Inflammatory macrophage (primary cell): ENCODE measurements around the gene NEK6.

Experiments used
- DNase-seq, 2 donors: peaks; one replicate each; pipeline ENCODE4 v3.0.0-alpha.2; 2020 to 2022

NEK6 gene

DNA sequence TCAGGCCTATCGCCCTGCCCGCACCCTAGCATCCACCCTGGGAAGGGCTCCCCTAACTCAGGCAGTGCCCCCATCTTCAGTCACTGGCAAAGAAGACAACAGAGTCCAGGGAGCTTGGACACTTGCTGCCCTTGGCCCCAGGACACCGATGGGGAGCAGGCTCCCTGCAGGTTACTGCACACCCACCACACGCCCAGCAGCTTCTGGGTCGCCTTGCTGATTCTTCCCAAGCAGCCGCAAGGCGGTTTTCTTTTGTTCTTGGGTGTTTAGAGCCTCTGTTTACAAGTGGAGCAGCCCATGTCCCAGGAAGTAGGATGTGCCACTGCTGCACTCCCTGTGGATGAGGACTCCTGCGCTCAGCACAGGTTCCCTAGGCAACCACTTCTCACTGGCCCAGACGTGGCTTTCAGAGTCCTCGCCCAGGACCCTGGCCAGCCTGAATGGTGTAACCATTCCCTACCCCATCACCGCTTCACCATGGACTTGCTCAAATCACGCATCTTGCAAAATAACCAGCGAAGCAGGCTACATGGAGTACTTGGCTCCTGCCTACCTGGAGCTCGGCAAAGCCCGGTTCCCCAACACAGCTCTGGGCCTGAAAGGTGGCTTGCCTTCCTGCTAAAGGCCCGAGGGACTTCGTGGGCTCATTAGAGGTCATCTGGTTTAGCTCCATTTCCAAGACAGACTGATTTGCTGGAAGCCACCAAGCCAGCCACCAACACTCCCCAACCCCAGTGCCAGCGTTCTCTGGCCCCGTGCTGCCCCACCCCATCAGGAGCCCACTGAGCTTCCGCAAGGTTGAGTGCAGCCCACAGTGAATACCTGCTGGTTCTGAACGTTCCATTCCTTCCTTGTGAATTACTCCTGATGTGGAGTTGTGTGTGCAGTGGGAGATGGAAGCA lies 97.5 kb downstream of the NEK6 start:
- no peak for DNase-seq

DNA sequence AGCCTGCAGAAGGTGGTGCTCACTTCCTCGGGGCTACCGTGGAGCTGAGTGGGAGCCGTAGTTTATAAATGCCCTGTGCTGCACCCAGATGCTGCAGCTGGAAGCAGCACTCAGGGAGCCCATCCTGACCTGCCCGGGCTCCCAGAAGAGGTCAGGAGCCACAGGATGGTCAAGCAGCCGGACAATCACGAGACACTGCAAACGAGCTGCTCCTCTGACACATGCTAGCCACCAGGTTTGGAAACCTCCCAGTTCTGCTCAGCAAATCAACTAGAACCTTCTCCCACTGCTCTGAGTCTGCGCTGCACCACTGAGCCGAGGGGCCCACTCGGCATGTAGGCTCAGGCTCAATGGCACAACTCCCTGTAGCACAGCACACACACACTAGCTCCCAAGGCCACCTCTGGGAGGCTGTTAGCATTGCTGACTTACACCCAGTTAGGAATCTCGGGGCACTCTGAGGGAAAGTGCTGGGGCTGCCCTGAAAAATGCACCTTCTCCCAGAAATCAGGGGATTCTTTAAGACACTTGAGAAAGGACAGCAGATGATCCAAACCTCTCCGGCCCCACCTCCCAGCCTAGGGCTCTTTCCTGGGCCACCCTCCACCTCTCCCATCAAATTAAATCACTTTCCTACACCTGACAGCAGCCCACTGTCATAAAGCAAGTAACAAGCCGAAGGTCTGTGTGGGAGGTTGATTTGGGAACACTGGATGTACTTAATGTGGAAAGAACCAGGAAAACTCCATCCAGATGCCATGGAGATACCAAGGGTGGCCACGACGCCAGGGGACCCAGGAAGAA lies 98.4 kb downstream of the NEK6 start:
- DNase-seq = no peak

DNA sequence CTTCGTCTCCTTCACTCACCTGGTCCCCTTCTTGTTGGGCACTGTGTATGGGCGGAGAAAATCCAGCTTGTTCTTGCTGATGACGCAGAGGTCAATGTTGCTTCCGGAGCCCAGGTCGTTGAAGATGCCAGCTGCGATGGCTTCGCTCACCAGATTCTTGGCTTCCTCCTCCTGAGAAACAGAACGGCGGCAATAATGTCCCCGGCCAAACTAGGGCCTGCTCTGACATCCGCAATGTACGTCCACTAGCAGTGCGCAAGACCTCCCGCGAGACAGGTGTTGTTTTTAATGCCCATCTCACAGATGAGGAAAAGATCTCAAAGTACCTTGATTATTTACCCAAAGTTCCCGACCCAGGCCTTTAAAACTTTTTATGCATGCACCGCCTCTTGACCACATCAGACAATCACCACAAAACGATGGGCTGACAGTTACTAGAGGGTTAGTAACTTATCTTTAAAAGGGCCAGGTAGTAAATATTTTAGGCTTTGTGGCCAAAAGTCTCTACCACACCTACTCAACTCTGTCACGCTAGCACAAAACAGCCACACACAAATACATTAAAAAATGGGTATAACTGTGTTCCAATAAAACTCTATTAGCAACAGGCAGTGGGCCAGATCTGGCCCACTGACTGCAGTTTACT lies 99.1 kb downstream of the NEK6 start:
- DNase-seq = no peak

DNA sequence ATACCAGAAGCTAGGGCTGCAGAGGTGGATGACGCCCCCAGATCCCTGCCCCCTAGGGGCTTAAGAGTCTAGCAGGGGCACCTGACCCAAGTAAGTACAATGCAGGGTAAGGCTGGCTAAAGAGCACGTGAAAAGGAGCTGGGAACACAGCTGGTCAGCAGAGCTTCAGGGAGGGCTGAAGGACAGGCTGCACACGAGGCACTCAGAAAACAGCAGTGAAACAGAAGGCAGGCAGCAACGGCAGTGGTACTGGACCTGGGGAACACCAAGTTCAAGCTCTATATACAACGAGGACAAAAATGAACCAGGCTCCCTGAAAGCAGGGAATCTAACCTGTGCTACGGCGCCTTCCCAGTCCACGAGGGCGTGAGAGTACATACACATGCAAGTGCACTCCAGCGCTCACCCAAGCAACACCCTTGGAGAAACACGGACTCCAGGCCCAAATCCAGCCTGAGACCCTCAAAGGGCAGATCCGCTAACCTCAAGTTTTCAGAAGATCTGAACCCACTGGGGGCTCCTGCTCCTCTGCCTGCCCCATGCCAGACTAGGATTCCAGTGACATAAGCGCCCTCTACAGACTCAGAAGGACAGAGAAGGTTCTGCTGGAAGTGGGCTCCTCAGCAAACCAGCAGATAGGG lies 100.1 kb downstream of the NEK6 start:
- DNase-seq = peak in 1 of 2 donors; percentile 57

DNA sequence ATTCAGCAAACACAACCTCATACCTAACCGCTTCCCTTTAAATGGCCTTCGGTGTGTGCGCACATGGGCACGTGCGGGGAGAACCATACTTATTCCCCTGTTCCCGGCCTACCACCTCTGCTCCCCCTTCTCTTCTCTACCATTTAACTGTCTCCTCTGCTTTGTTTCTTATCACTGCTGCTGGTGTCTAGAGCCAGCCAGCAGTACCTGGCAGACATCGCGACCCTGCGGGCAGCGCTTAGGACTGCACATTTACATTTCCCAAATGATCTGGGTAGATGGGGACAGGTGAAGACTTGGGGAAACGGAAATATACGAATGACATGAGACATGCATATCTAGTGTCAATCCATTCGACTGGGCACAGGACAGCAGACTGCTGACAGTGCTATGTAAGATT lies 100.9 kb downstream of the NEK6 start:
- DNase-seq = no peak

DNA sequence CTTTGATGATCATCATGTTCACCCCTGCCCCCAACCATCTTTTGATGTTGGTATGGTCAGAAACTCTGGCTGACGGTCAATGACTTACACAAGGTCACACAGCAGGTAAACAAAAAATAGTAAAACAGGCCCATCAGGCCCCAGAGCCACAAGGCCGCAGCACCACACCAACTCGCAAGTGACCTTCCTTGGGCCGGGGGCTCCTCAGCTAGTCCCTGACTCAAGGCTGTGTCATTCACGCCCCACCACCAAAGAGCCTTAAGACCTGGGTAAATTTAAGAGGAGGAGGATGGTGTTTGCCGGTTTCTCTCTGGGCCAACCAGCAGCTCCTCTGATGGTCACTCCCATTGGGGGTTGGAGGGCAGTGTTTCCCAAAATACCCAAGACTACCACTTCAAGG lies 101.7 kb downstream of the NEK6 start:
- DNase-seq = no peak

DNA sequence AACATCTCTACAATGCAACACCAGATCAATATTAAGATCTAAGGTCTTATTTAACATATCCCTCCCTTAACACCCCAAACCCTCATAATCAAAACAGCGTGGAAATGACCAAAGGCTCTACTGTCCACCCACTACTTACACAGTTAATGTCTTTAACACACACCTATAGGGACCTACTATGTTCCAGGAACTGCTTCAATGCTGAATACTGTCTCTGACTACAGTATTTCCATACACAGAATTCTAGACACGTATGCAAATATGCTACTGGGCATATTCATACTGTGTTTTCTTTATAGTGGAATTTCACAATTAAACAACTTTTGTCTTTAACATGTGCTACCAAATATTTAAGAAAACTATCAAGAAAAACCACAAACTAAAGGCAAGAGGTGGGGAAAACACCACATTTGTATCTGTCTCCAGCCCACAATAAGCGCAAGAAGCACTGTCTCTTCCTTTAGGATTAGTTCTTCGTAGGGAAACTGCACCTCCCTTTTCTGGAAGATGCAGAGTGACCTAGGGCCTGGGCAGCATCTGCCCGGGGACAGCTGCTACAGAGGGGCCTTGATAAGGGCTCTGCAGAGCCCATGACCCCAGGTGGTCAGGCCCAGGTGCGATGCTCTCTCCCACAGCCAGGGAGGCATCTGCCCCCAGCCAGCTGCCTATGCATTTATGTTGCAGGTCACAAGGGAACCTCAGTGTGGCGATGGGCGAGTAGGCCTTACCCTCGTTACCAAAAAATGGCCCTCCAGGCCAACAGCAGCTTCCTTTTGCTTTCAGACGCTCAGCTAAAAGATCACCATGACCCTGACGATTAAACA lies 102.3 kb downstream of the NEK6 start:
- no peak for DNase-seq

DNA sequence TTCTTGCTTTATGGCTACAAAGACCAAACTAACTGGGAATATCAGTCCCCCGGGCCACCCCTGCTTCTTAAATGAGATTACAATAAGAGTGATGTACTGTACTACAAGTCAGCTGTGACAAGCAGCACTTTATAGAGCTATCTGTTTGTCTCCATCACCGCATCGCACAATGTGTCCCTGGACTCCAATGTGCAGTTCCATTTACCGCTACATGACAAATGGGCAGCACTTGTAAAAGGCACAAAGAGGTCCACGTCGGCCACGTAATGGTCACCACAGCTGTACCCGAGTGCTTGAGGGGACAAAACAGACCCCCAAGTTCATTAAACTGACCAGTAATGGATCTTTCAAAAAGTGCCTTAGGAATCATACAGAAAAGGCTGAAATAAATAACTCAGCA lies 103.4 kb downstream of the NEK6 start:
- DNase-seq = no peak

DNA sequence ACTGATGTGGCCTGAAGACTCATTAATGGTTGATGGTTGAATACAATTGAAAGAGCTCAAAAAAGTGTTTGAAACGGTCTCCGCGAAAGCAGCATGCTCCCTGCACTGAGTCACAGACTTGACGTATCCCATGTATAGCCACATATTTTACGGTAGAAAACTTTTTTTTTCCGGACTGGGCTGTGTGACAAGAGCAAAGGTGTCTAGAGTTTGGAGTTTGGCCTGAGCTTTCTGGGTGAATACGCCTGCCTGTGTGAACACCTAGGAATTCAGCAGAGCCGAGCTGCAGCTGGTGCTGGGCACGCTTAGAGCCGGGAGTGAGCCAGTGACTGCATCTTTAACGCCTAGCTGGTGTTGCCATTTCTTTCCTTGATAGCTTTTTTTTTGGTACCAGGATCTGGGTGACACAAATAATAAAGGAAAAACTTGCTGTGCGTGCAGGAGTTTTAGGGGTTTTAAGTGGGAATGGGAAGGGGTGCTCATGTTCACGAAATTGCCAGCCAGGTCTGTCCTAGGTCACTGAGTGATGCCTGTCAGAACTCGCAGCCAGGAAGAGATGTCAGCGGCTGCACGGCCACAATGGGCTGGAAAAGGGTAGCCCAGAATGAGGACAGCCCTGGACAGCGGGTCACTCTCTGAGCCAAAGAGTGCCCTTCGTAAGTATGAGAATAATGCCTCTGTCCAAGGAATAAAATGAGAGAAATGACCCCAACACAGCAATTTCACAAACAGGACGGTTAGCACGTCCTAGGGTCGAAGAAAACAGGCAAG lies 105.8 kb downstream of the NEK6 start:
- no peak for DNase-seq

DNA sequence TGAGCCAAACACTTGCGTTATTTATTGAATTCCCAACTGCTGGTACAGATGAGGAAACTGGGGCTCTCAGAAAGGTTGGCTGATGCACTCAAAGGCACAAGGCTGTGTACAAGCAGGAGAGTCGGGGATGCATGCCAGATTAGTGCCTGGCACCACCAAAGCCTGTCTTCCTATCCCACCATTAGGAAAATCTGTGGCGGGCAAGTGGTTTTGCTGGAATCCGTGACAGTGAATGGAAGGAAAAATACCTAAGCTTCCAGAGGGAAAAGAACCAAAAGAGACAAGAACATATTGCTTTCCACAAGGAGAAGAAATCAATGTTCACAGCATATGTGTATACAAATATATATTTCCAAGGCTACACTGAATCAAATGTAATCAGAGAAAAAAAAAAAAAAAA lies 106.4 kb downstream of the NEK6 start:
- DNase-seq = no peak

DNA sequence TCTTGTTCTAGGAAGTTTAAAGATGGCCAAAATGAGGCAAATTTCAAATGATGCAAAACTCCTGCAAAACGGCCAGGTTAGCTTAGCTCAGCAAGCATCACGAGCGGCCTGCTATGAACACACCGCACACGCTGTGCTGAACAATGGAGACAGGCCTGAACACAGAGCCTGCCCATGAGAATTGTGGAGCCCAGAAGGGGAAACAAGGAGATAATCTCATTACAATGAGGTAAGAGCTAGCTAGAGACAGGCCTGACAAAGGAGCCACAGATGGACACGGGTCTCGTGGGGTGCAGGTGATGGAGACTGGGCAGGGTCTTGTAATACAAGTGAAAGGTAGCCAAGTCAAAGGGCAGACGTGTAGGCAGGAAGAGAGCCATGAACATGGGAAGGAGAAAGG lies 107.3 kb downstream of the NEK6 start:
- DNase-seq = no peak

DNA sequence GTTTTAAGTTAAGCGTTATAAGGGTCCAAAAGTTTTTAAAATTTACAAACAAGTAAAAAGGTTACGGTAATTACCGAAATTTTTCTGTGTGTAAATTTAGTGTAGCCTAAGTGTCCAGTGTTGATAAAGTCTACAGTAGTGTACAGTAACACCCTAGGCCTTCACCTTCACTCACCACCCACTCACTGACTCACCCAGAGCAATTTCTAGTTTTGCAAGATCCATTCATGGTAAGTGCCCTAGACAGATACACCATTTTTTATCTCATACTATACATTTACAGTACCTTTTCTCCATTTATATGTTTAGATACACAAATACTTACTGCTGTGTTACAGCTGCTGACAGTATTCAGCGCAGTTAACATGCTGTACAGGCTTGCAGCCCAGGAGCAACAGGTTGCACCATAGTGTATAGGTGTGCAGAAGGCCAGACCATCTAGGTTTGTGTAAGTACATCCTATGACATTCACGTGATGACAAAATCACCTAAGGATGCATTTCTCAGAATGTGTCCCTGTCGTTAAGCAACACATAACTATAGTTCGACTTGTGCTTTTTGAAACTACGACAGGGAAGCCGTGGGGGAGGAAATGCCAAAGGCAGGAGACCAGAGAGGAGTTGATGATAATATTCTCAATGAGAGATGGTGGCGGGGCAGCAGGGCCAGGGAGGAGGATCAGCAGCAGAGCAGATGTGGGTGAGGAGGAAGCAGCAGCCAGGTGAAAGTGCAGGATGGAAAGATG lies 108.9 kb downstream of the NEK6 start:
- peak in 1 of 2 donors; percentile 48 for DNase-seq

DNA sequence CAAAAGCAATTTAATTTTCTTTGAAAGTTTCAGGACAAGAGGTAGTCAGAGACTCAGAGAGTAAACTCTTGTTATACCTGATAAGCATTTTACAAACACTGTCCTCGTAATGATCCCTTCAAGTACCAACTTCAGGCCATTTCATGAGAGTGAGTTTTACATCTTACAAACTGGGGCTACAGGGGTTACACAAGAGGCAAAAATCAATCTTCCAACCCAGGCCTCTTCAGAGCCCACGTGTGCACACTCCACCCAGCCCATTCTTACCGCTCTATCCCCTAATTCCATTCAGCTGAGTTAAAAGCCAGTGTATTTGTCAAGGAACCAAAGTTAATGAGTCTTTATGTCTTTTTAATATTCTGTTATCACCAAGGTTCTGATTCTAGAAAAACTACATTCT lies 110.9 kb downstream of the NEK6 start:
- DNase-seq = no peak

DNA sequence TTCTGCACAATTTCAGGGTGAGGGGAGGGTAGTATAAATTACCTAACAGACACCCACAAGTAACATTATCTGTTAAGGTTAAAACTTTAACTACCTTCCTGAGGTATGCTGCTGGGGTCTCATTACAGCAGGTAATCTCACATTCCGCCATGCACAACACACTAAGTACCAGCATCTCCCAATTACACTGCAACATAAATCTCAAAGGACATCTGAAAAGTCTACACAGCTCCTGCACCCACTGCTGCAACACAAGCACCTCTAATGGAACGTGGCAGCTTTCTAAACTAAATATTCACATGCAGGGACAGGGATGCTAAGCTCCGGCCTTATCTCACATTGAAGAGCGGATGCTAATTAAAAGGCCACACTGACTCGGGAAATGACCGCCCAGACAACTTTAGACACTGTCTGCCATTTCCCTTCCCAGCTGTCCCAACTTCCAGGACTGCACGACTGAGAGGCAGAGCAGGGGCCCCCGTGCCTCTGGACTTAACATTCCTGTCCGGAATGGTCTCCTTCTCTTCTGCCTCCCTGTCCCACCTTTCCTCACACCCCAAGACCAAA lies 111.6 kb downstream of the NEK6 start:
- no peak for DNase-seq

DNA sequence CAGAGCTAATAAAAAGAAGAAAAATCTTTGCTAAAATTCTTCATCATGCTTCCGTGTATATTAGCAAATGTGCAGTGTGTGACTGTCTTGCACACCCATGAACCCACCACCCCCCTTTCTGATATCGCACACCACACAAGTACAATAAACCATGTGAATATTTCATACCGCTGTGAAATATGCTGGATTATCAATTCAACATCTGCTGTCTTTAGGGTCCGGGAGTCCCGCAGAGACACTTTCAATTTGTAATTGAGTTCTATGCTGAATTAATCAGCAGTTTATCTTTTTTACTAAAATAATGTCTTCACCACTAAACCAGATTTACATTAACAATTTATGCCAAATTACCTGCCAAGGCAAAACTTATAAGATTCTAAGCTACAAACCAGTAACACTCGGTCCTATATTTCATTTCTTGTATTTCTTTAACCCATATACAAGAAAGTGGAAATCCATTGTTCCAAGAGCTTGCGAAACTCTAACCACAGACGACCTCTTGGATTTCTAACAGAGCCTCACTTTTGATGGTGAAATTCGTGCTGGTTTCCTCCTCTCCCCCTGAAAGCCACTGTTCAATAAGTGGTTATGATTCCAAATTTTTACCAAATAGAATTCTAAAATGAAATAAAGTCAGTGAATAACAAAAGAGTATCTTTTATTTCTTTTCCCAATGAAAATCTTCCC lies 113.3 kb downstream of the NEK6 start:
- DNase-seq = peak in 1 of 2 donors; percentile 54

DNA sequence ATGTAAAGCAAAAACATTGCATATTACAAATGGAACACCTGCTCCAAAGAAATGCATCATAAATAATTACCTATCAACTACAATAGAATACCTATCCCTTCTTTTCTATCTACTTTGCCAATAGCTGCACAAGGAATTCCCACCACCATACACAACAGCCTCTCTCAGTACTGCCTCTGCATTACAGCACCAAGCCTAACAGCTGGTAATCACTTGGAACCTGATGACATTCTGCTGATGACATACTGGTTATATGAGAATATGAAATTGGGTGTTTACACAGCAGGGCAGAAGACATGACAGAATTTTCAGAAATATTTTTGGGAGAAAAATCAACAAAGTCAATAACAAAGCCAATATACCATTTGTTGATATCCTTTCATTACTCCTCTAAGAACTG lies 114.3 kb downstream of the NEK6 start:
- no peak for DNase-seq

DNA sequence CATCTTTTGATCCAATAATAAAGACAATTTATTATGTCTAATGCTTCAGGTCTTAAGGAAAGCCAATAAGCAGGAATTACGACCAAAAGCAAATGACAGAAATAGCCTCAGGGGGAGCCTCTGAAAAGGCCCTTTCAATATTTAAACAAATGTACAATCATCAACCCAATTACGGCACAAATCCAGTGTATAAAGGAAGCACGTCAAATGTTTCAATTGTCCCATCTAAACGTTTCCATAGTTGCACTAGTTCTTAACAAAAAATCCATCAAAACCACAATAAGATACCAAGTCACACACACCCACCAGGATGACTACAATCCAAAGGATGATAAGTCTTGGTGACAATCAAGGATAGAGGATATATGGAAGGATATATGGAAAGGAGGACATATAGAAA lies 115.6 kb downstream of the NEK6 start:
- DNase-seq = no peak

DNA sequence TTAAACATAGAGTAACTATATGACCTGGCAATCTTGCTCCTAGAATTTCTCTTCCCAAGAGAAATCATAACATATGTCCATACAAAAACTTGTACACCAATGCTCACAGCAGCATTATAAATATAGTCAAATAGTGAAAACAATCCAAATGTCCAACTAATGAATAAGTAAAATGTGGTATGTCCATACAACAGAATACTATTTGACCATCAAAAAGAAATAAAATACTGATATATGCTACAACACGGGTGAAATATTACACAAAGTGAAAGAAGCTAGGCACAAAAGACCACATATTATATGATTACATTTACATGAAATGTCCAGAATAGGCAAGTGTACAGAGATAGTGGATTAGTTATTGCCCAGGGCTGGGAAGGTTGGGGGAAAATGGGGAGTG lies 116.1 kb downstream of the NEK6 start:
- DNase-seq = no peak

DNA sequence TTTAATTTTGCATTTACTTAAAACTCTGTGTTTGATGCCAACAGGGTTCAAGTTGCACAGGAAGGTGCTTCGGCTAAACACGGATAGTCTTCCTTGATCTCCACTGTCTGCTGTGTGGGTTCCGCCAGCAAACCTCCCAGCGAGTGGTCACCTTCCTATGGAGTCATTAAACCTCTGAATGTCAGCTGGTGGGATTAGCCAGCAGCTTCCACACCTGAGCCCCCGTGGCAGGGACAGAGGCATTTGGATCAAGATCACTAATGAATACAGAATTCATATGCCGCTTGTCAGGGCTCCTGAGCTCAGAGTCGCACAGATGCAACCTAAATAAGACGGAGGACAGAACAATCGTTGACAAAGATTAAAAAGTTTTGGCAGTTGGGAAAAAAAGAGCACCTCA lies 118.0 kb downstream of the NEK6 start:
- no peak for DNase-seq
